HG03135 (cell line): ENCODE measurements around the gene PIEZO1.

Source experiments
- ATAC-seq: cut with Tn5 transposase; IDR thresholded peaks from one replicate; pipeline ENCODE4 v1.9.1; 2021; ENCODE audit warnings: mild to moderate bottlenecking, moderate library complexity; ENCODE audit not compliant: unreplicated experiment

The PIEZO1 gene

GRCh38 chr16:88817785-88818574 lies 33.0 kb upstream of the PIEZO1 start:
- no peak for ATAC-seq

GRCh38 chr16:88816736-88817535 lies 31.9 kb upstream of the PIEZO1 start:
- no peak for ATAC-seq

- ATAC-seq: no peak
Measured at GRCh38 chr16:88815901-88816589, 31.0 kb upstream of the PIEZO1 start.

GRCh38 chr16:88815227-88815626 lies 30.2 kb upstream of the PIEZO1 start:
- ATAC-seq: no peak

DNA sequence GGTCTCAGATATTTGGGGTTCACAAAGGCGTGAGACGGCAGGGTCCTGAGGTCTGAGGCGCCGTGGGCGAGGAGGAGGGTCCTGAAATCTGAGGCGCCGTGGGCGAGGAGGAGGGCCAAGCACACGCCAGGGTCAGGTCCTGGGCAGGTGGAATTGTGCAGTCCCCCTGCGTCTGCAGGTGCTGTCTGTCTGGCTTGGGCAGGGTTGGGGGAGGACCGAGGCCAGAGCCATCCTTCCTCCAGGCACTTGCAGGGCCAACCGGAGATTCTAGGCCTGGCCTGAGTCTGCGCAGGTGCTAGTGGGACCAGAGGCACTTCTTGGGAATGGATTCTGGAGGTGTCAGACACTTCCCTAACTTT lies 29.1 kb upstream of the PIEZO1 start:
- ATAC-seq: no peak

DNA sequence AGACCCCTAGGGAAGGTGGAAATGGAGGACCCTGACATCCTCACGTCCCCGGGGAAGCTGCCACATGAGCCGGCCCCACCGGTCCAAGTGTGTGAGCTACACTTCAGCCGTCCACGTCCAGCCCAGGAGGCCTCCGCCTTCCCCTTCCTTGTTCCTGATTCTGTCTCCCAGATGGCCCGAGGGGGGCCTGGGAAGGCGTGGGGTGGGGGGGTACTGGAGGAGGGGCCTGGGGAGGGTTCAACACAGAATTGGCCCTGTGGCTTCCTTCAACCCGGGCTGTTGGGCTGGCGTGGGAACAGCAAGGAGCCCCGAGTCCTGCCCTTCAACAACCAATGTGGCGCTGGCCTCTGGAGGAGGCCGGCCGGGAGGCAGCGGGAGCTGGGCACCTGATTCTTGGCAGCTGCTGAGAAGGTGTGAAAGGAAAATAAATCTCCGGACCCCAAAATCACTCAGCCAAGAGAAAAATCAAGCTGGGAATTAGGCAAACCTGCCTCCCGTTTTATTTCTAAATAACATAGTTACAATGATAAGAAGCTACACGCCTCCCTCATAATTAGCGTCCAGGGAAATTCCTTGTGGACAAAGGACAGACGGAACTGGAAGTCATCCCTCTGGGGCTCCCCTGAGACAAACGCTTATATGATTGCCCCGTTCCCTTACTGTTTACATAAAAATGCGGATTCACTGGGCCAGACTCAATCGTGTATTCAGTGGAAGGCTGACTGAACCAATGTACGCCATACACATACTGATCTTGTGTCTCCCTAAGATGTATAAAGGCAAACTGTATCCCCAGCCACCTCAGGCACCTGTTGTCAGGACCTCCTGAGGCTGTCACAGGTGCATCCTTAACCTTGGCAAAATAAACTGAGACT lies 28.5 kb upstream of the PIEZO1 start:
- ATAC-seq: no peak

GRCh38 chr16:88812513-88813268 lies 27.7 kb upstream of the PIEZO1 start:
- ATAC-seq: no peak

- peak; percentile 62 for ATAC-seq
Measured at GRCh38 chr16:88811769-88812512, 26.9 kb upstream of the PIEZO1 start, which contains the start of gene APRT. TSS of gene APRT (minus strand) at chr16:88811928. CDS start at chr16:88811899, 29 bp downstream.

DNA sequence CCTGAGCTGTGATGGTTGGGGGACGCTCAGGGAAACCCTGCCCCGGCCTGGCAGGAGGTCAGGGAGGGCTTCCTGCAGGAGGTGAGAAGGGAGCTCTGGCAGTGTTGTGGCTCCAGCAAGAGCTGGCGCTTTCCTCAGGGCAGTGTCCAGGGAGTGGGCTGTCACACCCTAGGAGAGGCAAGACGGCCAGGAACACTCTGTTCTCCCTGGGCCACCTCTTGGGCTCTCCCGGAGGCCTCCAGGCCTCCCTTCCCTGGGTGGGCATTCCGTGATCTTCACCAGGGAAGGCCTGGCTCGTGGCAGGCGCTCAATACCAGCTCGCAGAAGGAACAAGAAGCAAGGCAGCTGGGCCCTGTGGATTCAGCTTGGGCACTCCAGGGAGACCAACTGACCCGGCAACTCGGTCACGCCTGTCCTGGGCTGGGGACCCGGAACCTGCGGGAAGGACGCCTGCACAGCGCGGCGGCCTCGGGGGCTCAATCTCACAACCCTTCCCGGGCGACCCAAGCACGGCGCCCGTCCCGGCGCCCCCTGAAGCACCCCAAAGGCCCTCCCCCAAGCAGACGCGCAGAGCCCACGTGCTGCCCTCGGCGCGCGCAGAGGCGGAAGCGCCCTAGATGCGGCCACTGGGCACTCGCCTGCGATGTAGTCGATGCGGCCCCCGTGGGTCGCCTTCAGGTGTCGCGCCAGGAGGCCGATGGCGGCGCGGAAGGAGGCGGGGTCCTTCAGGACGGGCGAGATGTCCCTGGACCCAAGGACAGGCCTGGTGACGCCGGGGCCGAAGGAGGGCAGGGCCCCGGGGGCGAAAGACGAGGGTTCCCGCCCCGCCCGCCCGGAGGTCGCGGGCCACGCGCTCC lies 26.1 kb upstream of the PIEZO1 start:
- peak; percentile 47 for ATAC-seq

- no peak for ATAC-seq
Measured at GRCh38 chr16:88810166-88810911, 25.3 kb upstream of the PIEZO1 start.

DNA sequence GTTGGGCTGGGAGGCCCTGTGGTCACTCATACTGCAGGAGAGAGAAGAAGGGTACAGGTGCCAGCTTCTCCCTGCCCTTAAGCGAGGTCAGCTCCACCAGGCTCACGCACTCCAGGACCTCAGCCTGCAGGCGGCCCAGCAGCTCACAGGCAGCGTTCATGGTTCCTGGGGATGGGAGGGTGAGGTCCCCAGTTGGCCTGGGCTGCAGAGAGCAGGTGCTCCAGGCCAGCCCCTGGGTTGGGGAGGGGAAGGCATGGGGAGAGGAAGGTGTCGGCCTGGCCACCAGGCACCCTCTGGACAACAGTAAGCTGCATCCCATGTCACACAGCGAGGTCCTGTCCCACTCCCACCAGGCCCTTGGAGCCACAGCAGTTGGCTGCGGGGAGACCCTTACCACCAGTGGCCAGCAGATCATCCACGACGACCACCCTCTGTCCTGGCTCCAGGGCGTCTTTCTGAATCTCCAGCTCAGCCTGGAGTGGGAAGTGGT lies 24.7 kb upstream of the PIEZO1 start:
- no peak for ATAC-seq

GRCh38 chr16:88809068-88809675 lies 24.2 kb upstream of the PIEZO1 start:
- ATAC-seq: no peak

DNA sequence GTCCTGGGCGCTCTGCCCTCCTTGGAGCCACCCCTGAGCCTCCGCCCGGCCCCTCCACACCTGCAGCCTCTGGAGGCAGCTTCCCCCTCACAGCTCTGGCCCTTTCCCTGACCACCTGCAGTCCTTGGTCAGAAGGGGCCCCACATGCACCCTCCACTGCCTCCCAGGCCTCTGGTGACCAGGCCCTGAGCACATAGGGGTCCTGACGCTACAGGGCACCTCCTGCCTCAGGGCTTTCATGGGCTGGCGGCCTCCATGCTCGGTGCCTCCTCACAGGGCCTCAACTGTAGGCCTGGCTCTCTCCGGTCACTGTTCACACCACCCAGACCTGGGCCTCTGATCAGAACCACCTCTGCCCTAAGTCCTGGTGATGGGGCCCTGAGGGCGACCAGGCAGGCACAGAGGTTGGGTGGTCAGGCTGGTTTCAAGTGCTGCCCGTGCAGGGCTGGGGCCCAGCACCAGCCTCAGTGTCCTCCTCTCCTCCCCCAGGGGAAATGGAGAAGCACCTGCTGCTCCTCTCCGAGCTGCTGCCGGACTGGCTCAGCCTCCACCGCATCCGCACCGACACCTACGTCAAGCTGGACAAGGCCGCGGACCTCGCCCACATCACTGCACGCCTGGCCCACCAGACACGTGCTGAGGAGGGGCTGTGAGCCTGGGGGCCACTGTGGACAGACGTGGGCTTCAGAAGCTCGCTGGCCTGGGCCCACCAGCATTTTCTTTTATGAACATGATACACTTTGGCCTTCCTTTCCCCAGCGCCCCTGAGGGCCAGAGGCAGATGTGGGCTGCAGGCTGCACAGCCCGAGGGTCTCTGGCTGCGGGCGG lies 22.8 kb upstream of the PIEZO1 start:
- no peak for ATAC-seq

DNA sequence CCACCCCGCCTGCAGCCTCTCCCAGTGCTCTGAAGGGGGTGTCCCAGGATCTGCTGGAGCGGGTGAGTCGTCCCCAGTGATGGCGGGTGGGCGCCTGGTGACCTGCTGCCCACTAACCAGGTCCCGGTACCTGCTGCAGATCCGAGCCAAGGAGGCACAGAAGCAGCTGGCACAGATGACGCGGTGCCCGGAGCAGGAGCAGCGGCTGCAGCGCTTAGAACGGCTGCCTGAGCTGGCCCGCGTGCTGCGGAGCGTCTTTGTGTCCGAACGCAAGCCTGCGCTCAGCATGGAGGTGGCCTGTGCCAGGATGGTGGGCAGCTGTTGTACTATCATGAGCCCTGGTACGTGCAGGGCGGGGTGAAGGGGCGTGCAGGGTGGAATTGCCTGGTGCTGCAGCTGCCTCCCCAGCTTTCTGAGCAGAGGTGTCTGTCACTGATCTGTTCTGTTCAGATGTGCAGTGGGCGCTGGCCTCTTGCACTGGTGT lies 22.2 kb upstream of the PIEZO1 start:
- ATAC-seq: no peak

DNA sequence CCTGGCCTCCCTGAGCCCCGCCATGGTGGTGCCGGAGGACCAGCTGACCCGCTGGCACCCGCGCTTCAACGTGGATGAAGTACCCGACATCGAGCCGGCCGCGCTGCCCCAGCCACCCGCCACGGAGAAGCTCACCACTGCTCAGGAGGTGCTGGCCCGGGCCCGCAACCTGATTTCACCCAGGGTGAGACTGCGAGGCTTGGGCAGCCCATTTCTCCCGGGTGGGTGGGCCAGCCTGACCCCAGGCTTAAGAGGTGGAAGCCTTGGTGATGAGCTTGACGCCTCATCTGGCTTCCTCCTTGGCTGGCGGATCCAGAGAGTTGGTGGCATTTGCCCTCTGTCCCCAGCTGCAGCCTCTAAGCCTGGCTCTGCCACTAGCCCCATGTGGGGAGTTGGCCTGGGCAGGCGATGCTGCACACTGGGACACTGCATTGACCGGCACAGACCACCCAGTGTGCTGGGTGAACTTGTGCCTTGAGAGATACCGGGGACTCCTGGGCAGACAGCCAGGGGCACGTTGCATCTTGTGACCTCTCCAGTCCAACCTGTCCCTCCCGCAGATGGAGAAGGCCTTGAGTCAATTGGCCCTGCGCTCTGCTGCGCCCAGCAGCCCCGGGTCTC lies 21.6 kb upstream of the PIEZO1 start:
- no peak for ATAC-seq
